ENCODE results near the gene RABEPK.
"Not testable (repeated sequence)": the region's sequence is repeated elsewhere in the genome, so short reads cannot be mapped to it uniquely, and the experiment has no call there.

Gene RABEPK

GRCh38 chr9:125235804-125236519 lies 35.6 kb downstream of the RABEPK start:
- H3K4me3 ChIP-seq (ENCODE audit: low read length): peak overlapping the region; percentile 33
- no peak for DNase-seq (ENCODE audit: low read depth)
- no peak for TF ChIP-seq CTCF (conservative IDR thresholded peaks at IDR 0.05; ENCODE audit: low read depth, low read length)

- H3K4me3 ChIP-seq (ENCODE audit: low read length): peak overlapping the region; percentile 33
- DNase-seq (ENCODE audit: low read depth): not testable (repeated sequence)
Measured at GRCh38 chr9:125236520-125237159, 36.3 kb downstream of the RABEPK start.

DNA sequence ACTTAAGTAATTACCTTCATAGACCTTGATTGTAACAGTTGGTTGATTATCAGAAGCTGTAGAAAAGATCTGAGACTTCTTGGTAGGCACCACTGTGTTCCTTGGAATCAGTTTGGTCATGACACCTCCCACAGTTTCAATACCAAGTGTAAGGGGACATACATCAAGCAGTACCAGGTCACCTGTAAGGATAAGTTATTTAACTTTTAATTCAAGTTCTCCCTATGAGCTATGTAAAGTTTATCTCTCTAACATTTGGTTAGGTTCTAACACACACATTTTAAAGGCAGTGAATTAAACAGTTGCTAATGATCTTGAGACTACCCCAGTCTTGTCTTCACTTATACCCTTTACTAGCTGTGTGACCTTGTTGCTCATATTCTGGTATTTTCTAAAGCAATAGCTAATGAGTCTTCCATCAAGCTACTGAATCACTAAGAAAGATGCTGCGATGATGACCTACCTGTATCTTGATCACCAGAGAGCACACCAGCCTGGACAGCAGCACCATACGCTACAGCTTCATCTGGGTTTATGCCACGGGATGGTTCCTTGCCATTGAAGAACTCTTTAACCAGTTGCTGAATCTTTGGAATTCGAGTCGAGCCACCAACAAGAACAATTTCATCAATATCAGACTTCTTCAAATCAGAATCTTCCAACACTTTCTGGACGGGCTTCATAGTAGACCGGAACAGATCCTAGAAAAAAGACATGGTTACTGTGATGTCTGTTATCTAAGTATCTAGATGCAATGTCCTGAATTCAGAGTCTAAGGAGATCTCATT lies 38.0 kb downstream of the RABEPK start:
- H3K4me3 ChIP-seq (ENCODE audit: low read length): peak overlapping the region; percentile 100
- no peak for DNase-seq (ENCODE audit: low read depth)
- no peak for TF ChIP-seq CTCF (conservative IDR thresholded peaks at IDR 0.05; ENCODE audit: low read depth, low read length)

- DNase-seq (ENCODE audit: low read depth): no peak
- peak overlapping the region; percentile 100 for H3K4me3 ChIP-seq (ENCODE audit: low read length)
Measured at GRCh38 chr9:125238915-125239446, 38.6 kb downstream of the RABEPK start.

GRCh38 chr9:125239631-125240597 lies 39.6 kb downstream of the RABEPK start:
- H3K4me3 ChIP-seq (ENCODE audit: low read length): peak overlapping the region; percentile 100
- DNase-seq (ENCODE audit: low read depth): no peak
- no peak for TF ChIP-seq CTCF (conservative IDR thresholded peaks at IDR 0.05; ENCODE audit: low read depth, low read length)

More at GRCh38 chr9:125238915-125239446, 38.6 kb downstream of the RABEPK start:
- TF ChIP-seq CTCF (conservative IDR thresholded peaks at IDR 0.05; ENCODE audit: low read depth, low read length): no peak

GRCh38 chr9:125240649-125240999 lies 40.3 kb downstream of the RABEPK start:
- no peak for TF ChIP-seq CTCF (conservative IDR thresholded peaks at IDR 0.05; ENCODE audit: low read depth, low read length)
- no peak for DNase-seq (ENCODE audit: low read depth)
- H3K4me3 ChIP-seq (ENCODE audit: low read length): peak overlapping the region; percentile 100
